Measurements from ENCODE around the gene KRTAP5-9.
"Not testable (repeated sequence)": the region's sequence is repeated elsewhere in the genome, so short reads cannot be mapped to it uniquely, and the experiment has no call there.

The KRTAP5-9 gene

GRCh38 chr11:71556018-71556417 lies 7.8 kb downstream of the KRTAP5-9 start:
- intact Hi-C loops (cut with DNase I): no loop called here
- no peak for DNase-seq

GRCh38 chr11:71557257-71557656 lies 9.0 kb downstream of the KRTAP5-9 start:
- intact Hi-C loops (cut with DNase I): no loop called here
- no peak for DNase-seq

- DNase-seq: no peak
- intact Hi-C loops (cut with DNase I): no loop called here
Measured at GRCh38 chr11:71558996-71559395, 10.8 kb downstream of the KRTAP5-9 start.

GRCh38 chr11:71562120-71562519 lies 13.9 kb downstream of the KRTAP5-9 start:
- DNase-seq: no peak
- intact Hi-C loops (cut with DNase I): no loop called here

- intact Hi-C loops (cut with DNase I): no loop called here
- peak in 1 of 10 donors; percentile 21 for DNase-seq
Measured at GRCh38 chr11:71563406-71563805, 15.2 kb downstream of the KRTAP5-9 start.

- intact Hi-C loops (cut with DNase I): no loop called here
- DNase-seq: no peak
Measured at GRCh38 chr11:71564430-71564829, 16.2 kb downstream of the KRTAP5-9 start.

GRCh38 chr11:71565263-71565662 lies 17.0 kb downstream of the KRTAP5-9 start, which contains the start of gene KRTAP5-10:
Gene KRTAP5-10, plus strand, starts transcription at chr11:71565563. Its CDS starts 25 bp downstream, at chr11:71565588.
- intact Hi-C loops (cut with DNase I): no loop called here

GRCh38 chr11:71566081-71566620 lies 17.9 kb downstream of the KRTAP5-9 start:
- intact Hi-C loops (cut with DNase I): no loop called here
- no peak for DNase-seq

More at GRCh38 chr11:71565263-71565662, 17.0 kb downstream of the KRTAP5-9 start, which contains the start of gene KRTAP5-10:
- DNase-seq: no peak

GRCh38 chr11:71566626-71567599 lies 18.7 kb downstream of the KRTAP5-9 start:
- intact Hi-C loops (cut with DNase I); DNase-seq: not testable (repeated sequence)

GRCh38 chr11:71567633-71568032 lies 19.4 kb downstream of the KRTAP5-9 start:
- intact Hi-C loops (cut with DNase I): not testable (repeated sequence)

GRCh38 chr11:71568704-71569349 lies 20.6 kb downstream of the KRTAP5-9 start:
- intact Hi-C loops (cut with DNase I): no loop called here
- no peak for DNase-seq

More at GRCh38 chr11:71567633-71568032, 19.4 kb downstream of the KRTAP5-9 start:
- not testable (repeated sequence) for DNase-seq

- intact Hi-C loops (cut with DNase I); DNase-seq: not testable (repeated sequence)
Measured at GRCh38 chr11:71571101-71571850, 23.1 kb downstream of the KRTAP5-9 start.

- intact Hi-C loops (cut with DNase I): no loop called here
Measured at GRCh38 chr11:71572811-71573210, 24.6 kb downstream of the KRTAP5-9 start.

GRCh38 chr11:71574418-71574817 lies 26.2 kb downstream of the KRTAP5-9 start:
- no peak for DNase-seq
- intact Hi-C loops (cut with DNase I): no loop called here

More at GRCh38 chr11:71572811-71573210, 24.6 kb downstream of the KRTAP5-9 start:
- no peak for DNase-seq

GRCh38 chr11:71575723-71576424 lies 27.7 kb downstream of the KRTAP5-9 start:
- intact Hi-C loops (cut with DNase I): no loop called here
- no peak for DNase-seq

GRCh38 chr11:71576688-71577465 lies 28.7 kb downstream of the KRTAP5-9 start:
- DNase-seq; intact Hi-C loops (cut with DNase I): not testable (repeated sequence)

- intact Hi-C loops (cut with DNase I): no loop called here
- DNase-seq: no peak
Measured at GRCh38 chr11:71577469-71578004, 29.3 kb downstream of the KRTAP5-9 start.

- DNase-seq; intact Hi-C loops (cut with DNase I): not testable (repeated sequence)
Measured at GRCh38 chr11:71579513-71579912, 31.3 kb downstream of the KRTAP5-9 start.
